Endodermal cell (in vitro differentiated cells): Measurements from ENCODE around the gene EPHA2. TPM values are rescaled to one million over a fixed set of nuclear protein-coding genes. Genes with fewer than 3 reads are reported as not detected.
A peak's percentile ranks its signal among the peaks of the same experiment; 100 is the strongest.

Experiments
- DNase-seq: peaks from one replicate; pipeline ENCODE4 v3.0.0-alpha.2; 2017
- H3K27ac ChIP-seq: 2 replicates; pipeline ENCODE4 v1.5.1; 2013; ENCODE audit warnings: mild to moderate bottlenecking, low read depth, low read length, moderate library complexity
- H3K27me3 ChIP-seq: 2 replicates; pipeline ENCODE4 v1.6.1; 2013; ENCODE audit warnings: mild to moderate bottlenecking, low read length, moderate library complexity; ENCODE audit not compliant: insufficient read depth, control insufficient read depth, poor library complexity, severe bottlenecking
- H3K36me3 ChIP-seq: 2 replicates; pipeline ENCODE4 v1.7.0; 2013; ENCODE audit warnings: mild to moderate bottlenecking, low read length, moderate library complexity; ENCODE audit not compliant: control insufficient read depth, insufficient read depth
- H3K4me1 ChIP-seq: one replicate; pipeline ENCODE4 v1.7.0; 2013; ENCODE audit warnings: low read length; ENCODE audit not compliant: control insufficient read depth, insufficient read depth
- H3K4me3 ChIP-seq: 2 replicates; pipeline ENCODE4 v1.5.1; 2013; ENCODE audit warnings: mild to moderate bottlenecking, low read length, moderate library complexity
- H3K9ac ChIP-seq: 2 replicates; pipeline ENCODE4 v1.6.1; 2013; ENCODE audit warnings: mild to moderate bottlenecking, low read length, moderate library complexity; ENCODE audit not compliant: poor library complexity, severe bottlenecking; ENCODE audit errors: extremely low read depth
- H3K9me3 ChIP-seq: 2 replicates; pipeline ENCODE4 v1.6.1; 2013; ENCODE audit warnings: mild to moderate bottlenecking, low read length, moderate library complexity; ENCODE audit not compliant: control insufficient read depth
- H3K27ac Mint-ChIP-seq: 2 replicates; pipeline ENCODE4 v1.8.0; 2020; ENCODE audit warnings: mixed read lengths
- H3K27me3 Mint-ChIP-seq: 2 replicates; pipeline ENCODE4 v1.8.0; 2021; ENCODE audit warnings: mild to moderate bottlenecking, mixed read lengths; ENCODE audit not compliant: insufficient read depth
- H3K36me3 Mint-ChIP-seq: 2 replicates; pipeline ENCODE4 v1.8.0; 2020; ENCODE audit warnings: low read depth, mixed read lengths
- H3K4me1 Mint-ChIP-seq: 2 replicates; pipeline ENCODE4 v1.8.0; 2020; ENCODE audit warnings: mixed read lengths
- H3K4me3 Mint-ChIP-seq: 2 replicates; pipeline ENCODE4 v1.8.0; 2020; ENCODE audit warnings: mild to moderate bottlenecking, moderate library complexity, mixed read lengths
- H3K9me3 Mint-ChIP-seq: 2 replicates; pipeline ENCODE4 v1.8.0; 2020; ENCODE audit warnings: mild to moderate bottlenecking, mixed read lengths
- WGBS, 2 experiments: methylation state at CpG; one replicate each; pipeline versions ENCODE4 v1.1.5 to v1.1.7; 2013; ENCODE audit warnings: missing lambda C conversion rate in 2 of 2, mixed read lengths in 1 of 2; ENCODE audit not compliant: insufficient coverage in 1 of 2, insufficient read length in 1 of 2; 5-methylcytosine and 5-hydroxymethylcytosine counted together
- long read RNA-seq, 4 experiments: library from polyadenylated mRNA in 2 of 4; library from RNA in 1 of 4; library from capped mRNA in 1 of 4; stranded (forward) in 3 of 4; unstranded in 1 of 4; transcript quantifications; one replicate each; pipeline ENCODE4 v2.0.0, GENCODE V29; 2020 to 2021; ENCODE audit warnings: inconsistent platforms in 1 of 4
- polyA plus RNA-seq, 2 experiments: library from polyadenylated mRNA; stranded (reverse); fragments of 50-300 nt; gene quantifications; one replicate each; pipeline ENCODE4 v1.2.3, GENCODE V29; 2013
- total RNA-seq, 2 donors: library from RNA; stranded (reverse); fragmentation: NEBNext Ultra II Directional in 1 of 2; extraction: Animal tissue kit (Norgen Biotek cat#: 25700) in 1 of 2; gene quantifications; 2 replicates in 1 of 2; 3 replicates in 1 of 2; pipeline ENCODE4 v1.2.1, GENCODE V29; 2021
- TF ChIP-seq, protein P1 (sequence below): fragments of 200-600 bp; sonication (generic); conservative IDR thresholded peaks from 2 replicates; pipeline ENCODE4 v1.5.0; 2021; ENCODE audit warnings: antibody characterized with exemption, mild to moderate bottlenecking

EPHA2 gene
- 10 to 100 TPM; 56.5 to 64.3 TPM for total RNA-seq
- 56.0 TPM for polyA plus RNA-seq (2013, experiment 1 of 2)
- 56.3 TPM for polyA plus RNA-seq (2013, experiment 2 of 2)
- long read RNA-seq, experiment 1, partial matches to known transcripts: 11 of 27 reads
- long read RNA-seq, experiment 1, other reads (novel, unspliced or antisense): 12 of 27 reads
- long read RNA-seq, experiment 2, transcript EPHA2-201 (17 exons, 3,964 nt): major isoform, 30 of 66 reads
- long read RNA-seq, experiment 2, partial matches to known transcripts: 16 of 66 reads
- long read RNA-seq, experiment 2, other reads (novel, unspliced or antisense): 20 of 66 reads
- long read RNA-seq, experiment 3, transcript EPHA2-201 (17 exons, 3,964 nt): major isoform, 14 of 71 reads
- long read RNA-seq, experiment 3, partial matches to known transcripts: 37 of 71 reads
- long read RNA-seq, experiment 3, other reads (novel, unspliced or antisense): 20 of 71 reads
- long read RNA-seq, experiment 4, partial matches to known transcripts: 2 of 2 reads
- long read RNA-seq, experiment 4, other reads (novel, unspliced or antisense): 0 of 2 reads

DNA sequence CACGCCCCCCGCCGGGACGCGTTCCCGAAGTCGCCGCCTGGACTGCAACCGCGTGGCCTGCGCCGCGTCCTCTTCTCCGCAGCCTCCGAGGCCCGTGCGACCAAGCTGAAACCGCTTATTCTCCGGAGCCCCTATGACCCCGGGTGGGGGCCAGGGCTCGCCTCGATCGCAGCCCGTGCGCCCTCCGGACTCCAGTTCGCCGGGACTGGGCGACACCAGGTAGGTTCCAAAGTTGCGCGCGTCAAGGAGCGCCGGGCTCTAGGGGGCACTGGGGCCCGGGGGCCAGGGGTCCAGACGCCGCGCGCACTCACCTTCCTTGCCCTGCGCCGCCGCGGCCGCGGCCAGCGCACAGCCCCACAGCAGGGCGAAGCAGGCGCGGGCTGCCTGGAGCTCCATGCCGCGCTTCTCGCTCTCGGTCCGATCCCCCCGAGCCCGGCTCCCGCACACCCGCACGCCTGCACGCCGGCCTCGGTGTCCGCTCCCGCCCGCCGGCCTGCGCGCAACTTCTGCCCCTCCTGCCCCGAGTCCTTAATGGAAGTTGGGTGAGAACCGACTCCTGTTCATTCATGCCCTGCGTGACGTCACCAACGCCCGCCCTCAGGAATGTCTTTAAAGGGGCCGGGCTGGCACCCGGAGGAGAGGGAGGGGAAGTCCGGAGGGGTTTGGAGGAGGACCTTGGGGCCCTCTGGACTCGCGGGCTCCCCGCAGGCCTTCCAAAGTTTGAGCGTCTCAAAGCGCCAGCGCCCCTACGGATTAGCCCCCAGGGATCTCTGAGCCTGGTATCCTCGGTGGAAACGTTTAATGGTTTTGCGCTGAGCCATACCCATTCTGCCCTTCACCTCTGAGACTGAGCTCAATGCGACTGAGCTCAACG lies at the start of gene EPHA2:
TSS of gene EPHA2 (minus strand) at position 533 of the 874 bp plus-strand sequence. CDS start at position 396, 137 bp downstream.
- WGBS, 2 experiments: 1 to 2% methylated on average over 18 to 89 of the region's 89 CpGs
- H3K9me3 Mint-ChIP-seq: no peaks in the 10 kb centered on the region
- H3K27ac Mint-ChIP-seq: peak within 1 kb of the TSS; percentile 99
- TF ChIP-seq, protein P1, sequence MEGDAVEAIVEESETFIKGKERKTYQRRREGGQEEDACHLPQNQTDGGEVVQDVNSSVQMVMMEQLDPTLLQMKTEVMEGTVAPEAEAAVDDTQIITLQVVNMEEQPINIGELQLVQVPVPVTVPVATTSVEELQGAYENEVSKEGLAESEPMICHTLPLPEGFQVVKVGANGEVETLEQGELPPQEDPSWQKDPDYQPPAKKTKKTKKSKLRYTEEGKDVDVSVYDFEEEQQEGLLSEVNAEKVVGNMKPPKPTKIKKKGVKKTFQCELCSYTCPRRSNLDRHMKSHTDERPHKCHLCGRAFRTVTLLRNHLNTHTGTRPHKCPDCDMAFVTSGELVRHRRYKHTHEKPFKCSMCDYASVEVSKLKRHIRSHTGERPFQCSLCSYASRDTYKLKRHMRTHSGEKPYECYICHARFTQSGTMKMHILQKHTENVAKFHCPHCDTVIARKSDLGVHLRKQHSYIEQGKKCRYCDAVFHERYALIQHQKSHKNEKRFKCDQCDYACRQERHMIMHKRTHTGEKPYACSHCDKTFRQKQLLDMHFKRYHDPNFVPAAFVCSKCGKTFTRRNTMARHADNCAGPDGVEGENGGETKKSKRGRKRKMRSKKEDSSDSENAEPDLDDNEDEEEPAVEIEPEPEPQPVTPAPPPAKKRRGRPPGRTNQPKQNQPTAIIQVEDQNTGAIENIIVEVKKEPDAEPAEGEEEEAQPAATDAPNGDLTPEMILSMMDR: no peak
- Histone ChIP-seq H3K4me1 (peaks cover 30% of the 10 kb centered on the region), H3K27ac (peak within 1 kb of the TSS; percentile 81), H3K4me3 (peak within 1 kb of the TSS; percentile 85), H3K36me3 (peaks cover 6% of the 10 kb centered on the region), H3K9ac (peak within 1 kb of the TSS; percentile 99), H3K9me3 (no peaks in the 10 kb centered on the region), H3K27me3 (no peaks in the 10 kb centered on the region)
- H3K36me3 Mint-ChIP-seq: peaks cover 7% of the 10 kb centered on the region
- H3K4me3 Mint-ChIP-seq: peak within 1 kb of the TSS; percentile 86
- peaks cover 38% of the 10 kb centered on the region for H3K4me1 Mint-ChIP-seq
- peak; percentile 98 for DNase-seq
- H3K27me3 Mint-ChIP-seq: no peaks in the 10 kb centered on the region

GRCh38 chr1:16205334-16205671 lies 49.4 kb upstream of the EPHA2 start:
- no peak overlapping the region for H3K9ac ChIP-seq
- H3K4me3 Mint-ChIP-seq: no peak overlapping the region
- 90 to 98% methylated on average over 9 to 11 of the region's 11 CpGs for WGBS, 2 experiments

More at GRCh38 chr1:16205334-16205671, 49.4 kb upstream of the EPHA2 start:
- no peak for DNase-seq
- Mint-ChIP-seq H3K27me3 (peaks cover 4% of the 10 kb centered on the region), H3K36me3 (no peaks in the 10 kb centered on the region), H3K4me1 (peaks cover 4% of the 10 kb centered on the region), H3K9me3 (no peaks in the 10 kb centered on the region), H3K27ac (no peak overlapping the region)
- Histone ChIP-seq H3K27me3 (peaks cover 6% of the 10 kb centered on the region), H3K4me3 (no peak overlapping the region), H3K36me3 (no peaks in the 10 kb centered on the region), H3K9me3 (no peaks in the 10 kb centered on the region), H3K27ac (no peak overlapping the region), H3K4me1 (no peaks in the 10 kb centered on the region)
- TF ChIP-seq, protein P1: no peak
